Suprapubic skin (tissue), 4 donors: ENCODE results near the gene DMWD. TPM values are rescaled to one million over a fixed set of nuclear protein-coding genes. Genes with fewer than 3 reads are reported as not detected.
A peak's percentile ranks its signal among the peaks of the same experiment; 100 is the strongest.

Experiments
- DNase-seq, 2 donors: peaks; one replicate each; pipeline ENCODE4 v3.0.0-alpha.2; 2019; ENCODE audit warnings: low spot score in 2 of 2
- H3K27ac ChIP-seq: fragments of 200-600 bp; sonication (generic); one replicate; pipeline ENCODE4 v1.5.1; 2019
- H3K27me3 ChIP-seq: fragments of 200-600 bp; sonication (generic); one replicate; pipeline ENCODE4 v1.5.1; 2019
- H3K36me3 ChIP-seq: fragments of 200-600 bp; sonication (generic); one replicate; pipeline ENCODE4 v1.5.1; 2019
- H3K4me1 ChIP-seq: fragments of 200-600 bp; sonication (generic); one replicate; pipeline ENCODE4 v1.5.1; 2019
- H3K4me3 ChIP-seq: fragments of 200-600 bp; sonication (generic); one replicate; pipeline ENCODE4 v1.5.1; 2019; ENCODE audit warnings: mild to moderate bottlenecking
- H3K9me3 ChIP-seq: fragments of 200-600 bp; sonication (generic); one replicate; pipeline ENCODE4 v1.5.1; 2019
- EP300 ChIP-seq: sonication (generic); formaldehyde crosslinking; IDR thresholded peaks from one replicate; pipeline ENCODE4 v1.6.1; 2017; ENCODE audit warnings: antibody characterized with exemption
- POLR2A ChIP-seq, 2 donors: fragments of 450-650 bp; IDR thresholded peaks; one replicate each; pipeline ENCODE4 v1.6.1; 2017; ENCODE audit warnings: antibody characterized with exemption in 2 of 2, mild to moderate bottlenecking in 2 of 2, moderate library complexity in 2 of 2
- POLR2AphosphoS5 ChIP-seq, 3 donors: sonication (generic); formaldehyde crosslinking; IDR thresholded peaks; one replicate each; pipeline ENCODE4 v1.6.1; 2017; ENCODE audit warnings: antibody characterized with exemption in 3 of 3
- WGBS: methylation state at CpG from one replicate; pipeline ENCODE4 v1.1.5; 2018; 5-methylcytosine and 5-hydroxymethylcytosine counted together
- total RNA-seq, 4 donors: library from RNA; depleted of rRNA; stranded (reverse); fragments of >200 nt; gene quantifications; one replicate each; pipeline ENCODE4 v1.1.0, GENCODE V29; 2016
- TF ChIP-seq, protein P1 (sequence below), 2 donors: fragments of 200-600 bp in 1 of 2; fragments of 450-650 bp in 1 of 2; sonication (generic) in 1 of 2; IDR thresholded peaks; one replicate each; pipeline ENCODE4 v1.5.1; 2016 to 2019; ENCODE audit warnings: antibody characterized with exemption in 2 of 2, mild to moderate bottlenecking in 1 of 2, moderate library complexity in 1 of 2

DMWD gene
- total RNA-seq, 4 donors from 2014 or later: 22.7 to 40.6 (median 32.0) TPM

DNA sequence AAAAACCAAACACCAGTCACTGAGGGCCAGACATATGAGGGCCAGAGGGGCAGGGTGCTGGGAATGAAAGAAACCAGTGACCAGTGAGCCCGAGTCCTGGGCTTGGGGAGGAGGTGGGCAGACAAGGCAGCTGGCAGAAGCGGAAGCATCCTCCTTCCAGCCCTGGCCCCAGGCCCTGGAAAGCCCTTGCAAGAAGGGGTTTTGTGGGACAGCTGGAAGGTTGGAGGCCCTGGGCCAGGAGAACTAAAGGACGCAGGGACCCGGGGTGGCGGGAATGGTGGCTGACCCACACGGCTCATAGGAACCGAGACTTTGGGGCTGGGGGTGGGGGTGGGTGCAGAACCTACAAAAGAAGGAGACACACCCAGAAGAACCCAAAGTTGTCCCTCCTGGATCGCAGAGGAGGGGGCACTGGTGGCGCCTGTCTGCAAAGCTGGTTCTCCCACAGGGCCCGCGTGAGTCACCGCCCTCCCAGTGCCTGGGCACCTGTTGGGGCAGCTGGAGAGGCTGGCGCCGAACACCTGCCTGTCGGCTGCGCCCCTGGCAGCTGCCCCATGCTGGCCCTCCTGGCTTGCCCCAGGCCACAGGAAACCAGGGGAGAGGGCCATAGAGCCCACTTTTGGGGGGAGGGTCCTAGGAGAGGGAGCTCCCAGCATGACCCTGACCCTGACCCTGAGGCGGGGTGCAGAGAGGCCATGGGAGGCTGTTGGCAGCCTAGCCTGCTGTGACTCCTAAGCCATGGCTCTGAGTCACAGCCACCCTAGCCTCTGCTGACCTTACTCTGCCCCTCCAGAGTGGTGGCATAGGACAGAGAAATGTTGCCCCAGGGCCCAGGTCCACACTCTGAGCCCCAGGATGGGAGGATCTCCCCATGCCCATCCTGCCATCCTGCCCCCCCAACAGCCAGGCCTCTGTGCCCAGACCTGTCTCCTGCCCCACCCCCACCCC is 11.2 kb downstream of the DMWD start:
- no peak for DNase-seq
- WGBS: 34% methylated on average over 11 of the region's 17 CpGs
- peak overlapping the region; percentile 51 for H3K4me3 ChIP-seq

GRCh38 chr19:45780448-45781213 is 12.0 kb downstream of the DMWD start:
- H3K27me3 ChIP-seq: no peaks in the 10 kb centered on the region
- no peak for DNase-seq
- TF ChIP-seq EP300: no peak
- TF ChIP-seq POLR2AphosphoS5 (IDR thresholded peaks at IDR 0.05): no peak
- TF ChIP-seq, protein P1, sequence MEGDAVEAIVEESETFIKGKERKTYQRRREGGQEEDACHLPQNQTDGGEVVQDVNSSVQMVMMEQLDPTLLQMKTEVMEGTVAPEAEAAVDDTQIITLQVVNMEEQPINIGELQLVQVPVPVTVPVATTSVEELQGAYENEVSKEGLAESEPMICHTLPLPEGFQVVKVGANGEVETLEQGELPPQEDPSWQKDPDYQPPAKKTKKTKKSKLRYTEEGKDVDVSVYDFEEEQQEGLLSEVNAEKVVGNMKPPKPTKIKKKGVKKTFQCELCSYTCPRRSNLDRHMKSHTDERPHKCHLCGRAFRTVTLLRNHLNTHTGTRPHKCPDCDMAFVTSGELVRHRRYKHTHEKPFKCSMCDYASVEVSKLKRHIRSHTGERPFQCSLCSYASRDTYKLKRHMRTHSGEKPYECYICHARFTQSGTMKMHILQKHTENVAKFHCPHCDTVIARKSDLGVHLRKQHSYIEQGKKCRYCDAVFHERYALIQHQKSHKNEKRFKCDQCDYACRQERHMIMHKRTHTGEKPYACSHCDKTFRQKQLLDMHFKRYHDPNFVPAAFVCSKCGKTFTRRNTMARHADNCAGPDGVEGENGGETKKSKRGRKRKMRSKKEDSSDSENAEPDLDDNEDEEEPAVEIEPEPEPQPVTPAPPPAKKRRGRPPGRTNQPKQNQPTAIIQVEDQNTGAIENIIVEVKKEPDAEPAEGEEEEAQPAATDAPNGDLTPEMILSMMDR (IDR thresholded peaks at IDR 0.05): no peak
- no peak for TF ChIP-seq POLR2A (IDR thresholded peaks at IDR 0.05)
- H3K27ac ChIP-seq: no peak overlapping the region
- peaks cover 61% of the 10 kb centered on the region for H3K4me1 ChIP-seq
- H3K4me3 ChIP-seq: peak overlapping the region; percentile 51
- 37% methylated on average over 11 of the region's 13 CpGs for WGBS
- no peaks in the 10 kb centered on the region for H3K9me3 ChIP-seq
- H3K36me3 ChIP-seq: peaks cover 20% of the 10 kb centered on the region

More for the DNA sequence above, 11.2 kb downstream of the DMWD start:
- Histone ChIP-seq H3K36me3 (peaks cover 29% of the 10 kb centered on the region), H3K27me3 (no peaks in the 10 kb centered on the region), H3K27ac (peak overlapping the region; percentile 84), H3K4me1 (peaks cover 67% of the 10 kb centered on the region), H3K9me3 (no peaks in the 10 kb centered on the region)
- TF ChIP-seq POLR2AphosphoS5 (IDR thresholded peaks at IDR 0.05) (no peak), POLR2A (IDR thresholded peaks at IDR 0.05) (no peak), EP300 (no peak)

DNA sequence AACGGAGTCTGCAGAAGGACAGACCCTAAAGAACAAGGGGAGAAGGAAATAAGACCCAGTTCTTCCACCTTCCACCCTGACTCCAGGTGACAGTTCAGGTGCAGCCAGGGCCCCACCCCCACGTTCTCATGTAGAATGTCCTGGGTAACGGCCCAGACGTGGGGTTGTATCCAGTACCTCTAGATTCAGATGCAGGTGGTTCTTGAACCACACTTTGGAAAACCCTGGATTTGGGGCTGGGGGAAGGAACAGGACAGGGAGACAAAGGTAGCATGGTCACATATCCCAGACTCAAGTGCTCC is 12.5 kb downstream of the DMWD start:
- H3K9me3 ChIP-seq: no peaks in the 10 kb centered on the region
- TF ChIP-seq, protein P1 (IDR thresholded peaks at IDR 0.05): no peak
- no peak for TF ChIP-seq POLR2AphosphoS5 (IDR thresholded peaks at IDR 0.05)
- no peak for TF ChIP-seq POLR2A (IDR thresholded peaks at IDR 0.05)
- TF ChIP-seq EP300: no peak
- H3K4me3 ChIP-seq: peak overlapping the region; percentile 43
- H3K4me1 ChIP-seq: peaks cover 59% of the 10 kb centered on the region
- peaks cover 17% of the 10 kb centered on the region for H3K36me3 ChIP-seq
- no peak for DNase-seq
- no peaks in the 10 kb centered on the region for H3K27me3 ChIP-seq
- H3K27ac ChIP-seq: no peak overlapping the region
- 46% methylated on average over 4 of the region's 4 CpGs for WGBS

- Histone ChIP-seq H3K36me3 (peaks cover 21% of the 10 kb centered on the region), H3K27me3 (no peaks in the 10 kb centered on the region), H3K9me3 (no peaks in the 10 kb centered on the region), H3K4me3 (peak overlapping the region; percentile 43), H3K27ac (no peak overlapping the region), H3K4me1 (peaks cover 55% of the 10 kb centered on the region)
- TF ChIP-seq, protein P1 (IDR thresholded peaks at IDR 0.05): peak; percentile 24 to 75
- TF ChIP-seq POLR2A (IDR thresholded peaks at IDR 0.05): no peak
- DNase-seq: peak; percentile 94 to 95
- WGBS: 26% methylated on average over 44 of the region's 48 CpGs
These were observed 13.2 kb downstream of the DMWD start for GRCh38 chr19:45779231-45780145.

GRCh38 chr19:45778010-45778661 is 14.5 kb downstream of the DMWD start:
- Histone ChIP-seq H3K4me3 (no peak overlapping the region), H3K27me3 (no peaks in the 10 kb centered on the region), H3K9me3 (no peaks in the 10 kb centered on the region), H3K4me1 (peaks cover 43% of the 10 kb centered on the region), H3K36me3 (peaks cover 21% of the 10 kb centered on the region), H3K27ac (no peak overlapping the region)
- TF ChIP-seq EP300: no peak
- no peak for TF ChIP-seq POLR2A (IDR thresholded peaks at IDR 0.05)
- TF ChIP-seq, protein P1 (IDR thresholded peaks at IDR 0.05): no peak
- no peak for TF ChIP-seq POLR2AphosphoS5 (IDR thresholded peaks at IDR 0.05)
- WGBS: 93% methylated on average over 14 of the region's 28 CpGs
- peak in 1 of 2 donors; percentile 78 for DNase-seq
